GM19324 (cell line): ENCODE measurements around the gene NAPEPLD.
"Not testable (repeated sequence)": the region's sequence is repeated elsewhere in the genome, so short reads cannot be mapped to it uniquely, and the experiment has no call there.

Source experiments
- ATAC-seq: cut with Tn5 transposase; IDR thresholded peaks from one replicate; pipeline ENCODE4 v1.9.1; 2021; ENCODE audit warnings: mild to moderate bottlenecking, moderate library complexity; ENCODE audit not compliant: unreplicated experiment, low FRiP score

NAPEPLD gene

DNA sequence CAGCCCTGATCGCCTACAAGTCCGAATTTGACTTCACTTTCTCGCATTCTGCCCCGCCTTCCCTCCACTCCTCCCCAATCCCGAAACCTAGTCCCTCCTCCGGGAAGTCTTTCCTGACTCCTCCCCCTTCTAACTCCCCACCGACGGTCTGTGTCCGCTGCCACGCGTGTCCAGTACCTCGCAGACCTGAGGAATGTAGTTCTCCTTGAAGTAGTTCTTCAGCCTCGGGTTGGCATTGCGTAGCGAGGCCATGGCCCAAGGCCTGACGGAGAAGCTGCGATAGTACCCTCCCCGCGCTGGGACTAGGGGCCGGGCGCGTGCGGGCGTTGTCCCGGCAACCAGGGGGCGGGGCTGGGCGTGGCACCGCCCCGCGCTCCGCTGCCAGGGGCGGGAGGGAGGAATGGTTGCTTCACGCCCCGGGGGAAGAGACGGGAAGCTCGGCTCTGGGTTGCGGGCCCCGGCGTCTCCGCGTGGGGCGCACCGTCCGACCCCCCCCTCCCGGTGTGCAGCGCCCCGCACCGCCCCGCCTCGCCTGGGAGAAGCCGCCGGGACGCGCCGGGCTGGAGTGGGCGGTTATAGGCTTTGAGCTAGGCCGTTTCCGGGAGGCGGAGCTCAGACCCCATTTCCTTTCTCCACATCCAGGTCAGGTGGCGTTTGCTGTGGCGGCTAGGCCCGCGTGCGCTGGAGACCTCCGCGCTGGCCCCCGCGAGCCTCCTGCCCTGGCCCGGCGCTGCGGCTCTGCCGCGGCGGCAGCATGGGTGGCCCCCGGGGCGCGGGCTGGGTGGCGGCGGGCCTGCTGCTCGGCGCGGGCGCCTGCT lies 74.2 kb downstream of the NAPEPLD start, which contains the start of the genes ARMC10 and FBXL13:
ARMC10 (plus strand) TSS at position 622 of the 818 bp plus-strand sequence; CDS start at position 755, 133 bp downstream.
FBXL13 (minus strand) TSS at position 278 of the 818 bp plus-strand sequence.
- peak; percentile 98 for ATAC-seq

DNA sequence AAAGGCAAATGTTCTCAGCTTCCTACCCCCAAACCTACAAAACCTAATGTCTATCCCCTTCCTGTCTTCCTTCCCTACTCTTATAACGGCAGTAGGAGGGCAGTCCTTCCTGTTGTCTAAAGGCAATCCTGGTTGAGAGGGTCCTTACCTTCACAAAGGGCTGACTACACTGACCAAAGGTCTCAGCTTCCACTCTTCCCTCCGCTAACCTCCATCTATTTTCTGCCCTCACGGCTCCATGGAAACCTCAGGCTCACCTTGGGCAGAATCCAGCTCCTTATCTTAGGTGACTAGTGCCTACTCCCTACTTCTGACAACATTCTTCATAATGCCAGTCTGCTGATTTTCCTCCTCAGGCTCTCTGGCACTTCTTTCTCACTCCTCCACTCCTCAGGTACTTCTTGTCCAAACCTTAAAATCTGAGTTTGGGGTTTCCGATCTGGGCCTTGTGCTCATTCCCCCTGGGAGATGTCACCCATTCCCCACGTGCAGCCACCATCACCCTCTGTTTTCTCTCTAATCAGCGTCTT lies 74.8 kb downstream of the NAPEPLD start:
- no peak for ATAC-seq

DNA sequence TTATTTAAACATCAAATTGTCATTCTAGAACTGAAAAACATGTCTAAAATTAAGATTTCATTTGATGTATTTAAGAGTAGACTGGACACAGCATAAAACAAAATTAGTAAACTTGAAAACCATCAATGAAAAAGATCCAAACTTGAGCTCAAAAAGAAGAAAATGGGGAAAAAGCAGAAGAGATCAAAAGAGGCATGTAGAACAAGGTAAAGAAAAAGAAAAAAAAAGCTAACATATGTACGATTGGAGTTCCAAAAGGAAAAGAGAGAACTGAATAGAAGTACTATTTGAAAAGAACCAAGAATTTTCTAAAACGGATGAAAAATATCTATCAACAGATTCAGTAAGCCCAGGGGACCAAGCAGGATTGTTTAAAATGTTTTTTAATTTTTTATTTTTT lies 77.9 kb downstream of the NAPEPLD start:
- ATAC-seq: no peak

DNA sequence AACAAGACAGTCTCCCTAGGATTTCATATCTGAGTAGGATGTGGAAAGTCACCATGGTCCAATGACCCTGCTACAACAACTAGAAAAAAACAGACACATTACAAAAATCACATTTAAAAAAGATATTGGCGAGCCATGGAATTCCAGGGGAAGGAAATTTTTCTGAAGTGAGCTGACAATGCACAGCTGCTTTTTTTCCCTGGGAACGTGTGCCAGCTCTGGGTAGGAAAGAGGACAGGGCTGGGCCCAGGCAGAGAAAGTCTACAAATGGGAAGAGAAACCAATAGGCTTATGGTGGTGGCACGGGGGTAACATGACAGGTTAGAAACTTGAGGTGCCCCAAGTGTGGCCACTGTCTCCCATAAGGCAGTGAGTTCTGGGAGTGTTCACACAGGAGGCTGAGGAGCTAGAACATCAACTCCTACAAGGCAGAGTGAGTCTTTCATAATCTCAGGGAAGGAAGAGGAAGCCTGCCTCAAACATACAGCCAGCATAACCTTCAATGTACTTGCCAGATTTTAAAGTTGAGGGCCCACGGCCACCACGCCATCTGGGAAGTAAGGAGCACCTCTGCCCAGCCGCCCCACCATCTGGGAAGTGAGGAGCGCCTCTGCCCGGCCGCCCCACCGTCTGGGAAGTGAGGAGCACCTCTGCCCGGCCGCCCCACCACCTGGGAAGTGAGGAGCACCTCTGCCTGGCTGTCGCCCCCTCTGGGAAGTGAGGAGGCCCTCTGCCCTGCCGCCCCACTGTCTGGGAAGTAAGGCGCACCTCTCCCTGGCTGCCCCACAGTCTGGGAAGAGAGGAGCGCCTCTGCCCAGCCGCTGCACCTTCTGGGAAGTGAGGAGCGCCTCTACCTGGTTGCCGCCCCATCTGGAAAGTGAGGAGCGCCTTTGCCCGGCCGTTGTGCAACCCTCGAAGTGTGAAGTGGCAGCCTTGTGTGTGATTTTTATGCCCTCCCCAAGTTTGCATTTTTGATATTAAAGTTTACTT lies 80.2 kb downstream of the NAPEPLD start:
- ATAC-seq: no peak

DNA sequence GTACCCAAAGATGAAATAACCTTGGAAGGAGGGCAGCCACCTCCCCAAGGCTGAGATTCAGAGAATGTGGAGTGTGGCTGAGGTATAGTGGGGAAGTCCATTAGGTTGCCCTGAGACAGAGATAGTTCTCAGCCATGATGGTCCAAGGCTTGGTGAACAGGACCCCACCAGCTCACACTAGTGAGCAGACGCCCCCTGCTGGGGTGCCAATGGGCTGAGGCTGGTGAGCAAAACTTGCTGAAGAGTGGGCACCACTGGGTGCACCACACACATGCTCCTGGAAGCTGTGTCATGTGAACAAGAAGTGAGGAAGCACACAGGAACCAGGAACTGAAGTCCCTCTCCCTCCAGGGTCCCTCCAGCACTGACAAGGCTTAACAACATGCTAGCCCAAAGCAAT lies 83.2 kb downstream of the NAPEPLD start:
- no peak for ATAC-seq

DNA sequence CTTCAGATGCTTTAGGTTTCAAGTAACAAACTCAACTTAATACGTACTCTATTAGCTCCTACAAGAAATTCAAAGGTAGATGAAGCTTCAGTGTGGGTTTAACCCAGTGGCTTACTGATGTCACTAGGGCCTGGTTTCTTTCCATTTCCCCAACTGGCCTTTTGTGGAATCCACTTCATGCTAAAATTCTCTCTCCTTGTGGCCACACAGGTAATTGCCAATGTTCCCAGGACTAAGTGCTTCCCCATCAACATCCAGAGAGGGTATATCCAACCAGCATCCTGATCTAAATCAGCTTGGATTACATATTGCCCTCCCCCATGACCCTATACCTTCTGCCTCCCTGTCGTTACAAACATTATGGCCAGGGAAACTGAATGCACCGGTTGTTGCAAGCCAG lies 85.0 kb downstream of the NAPEPLD start:
- no peak for ATAC-seq

DNA sequence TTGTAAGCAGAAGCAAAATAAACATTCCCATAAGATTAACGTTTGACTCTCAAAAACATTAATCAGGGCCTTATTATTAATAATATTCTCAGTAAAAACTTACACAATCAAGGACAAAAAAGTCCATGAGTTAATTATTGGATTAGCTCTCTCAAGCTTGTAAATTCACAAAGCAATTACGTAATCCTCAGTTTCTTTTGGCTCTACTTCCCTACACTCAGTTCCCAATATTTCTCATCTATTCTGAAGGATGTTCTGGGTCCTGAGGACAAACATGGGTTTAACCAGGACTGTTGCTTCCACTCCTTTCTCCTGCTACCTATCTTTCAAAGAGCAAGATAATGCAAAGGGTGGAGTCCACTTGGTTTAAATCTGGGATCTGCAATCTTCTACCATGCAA lies 89.4 kb downstream of the NAPEPLD start:
- ATAC-seq: no peak

DNA sequence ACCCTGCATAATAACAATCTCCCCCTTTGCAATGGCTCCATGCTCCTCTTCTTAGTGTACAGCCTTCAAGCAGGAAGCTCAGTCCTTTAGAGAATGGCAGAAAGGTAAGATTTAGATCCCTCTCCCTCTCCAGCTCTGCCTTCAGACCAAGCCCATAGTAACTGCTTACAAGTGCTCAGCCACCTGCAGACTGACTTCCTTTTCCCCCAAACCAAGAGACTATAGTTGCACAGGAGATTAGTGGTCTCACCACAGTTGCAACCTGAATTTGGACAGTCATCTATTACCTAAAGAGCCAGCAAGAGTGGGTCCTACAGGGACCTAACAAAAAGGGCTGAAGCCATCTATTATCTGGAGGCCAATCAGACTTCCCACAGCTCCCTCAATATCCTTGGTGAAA lies 90.8 kb downstream of the NAPEPLD start:
- no peak for ATAC-seq

DNA sequence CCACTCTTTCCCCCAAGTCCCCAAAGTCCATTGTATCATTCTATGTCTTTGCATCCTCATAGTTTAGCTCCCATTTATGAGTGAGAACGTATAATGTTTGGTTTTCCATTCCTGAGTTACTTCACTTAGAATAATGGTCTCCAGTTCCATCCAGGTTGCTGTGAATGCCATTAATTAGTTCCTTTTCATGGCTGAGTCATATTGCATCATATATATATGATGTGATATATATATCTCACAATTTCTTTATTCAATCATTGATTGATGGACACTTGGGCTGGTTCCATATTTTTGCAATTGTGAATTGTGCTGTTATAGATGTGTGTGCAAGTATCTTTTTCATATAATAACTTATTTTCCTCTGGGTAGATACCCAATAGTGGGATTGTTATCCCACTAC lies 92.9 kb downstream of the NAPEPLD start:
- ATAC-seq: not testable (repeated sequence)

DNA sequence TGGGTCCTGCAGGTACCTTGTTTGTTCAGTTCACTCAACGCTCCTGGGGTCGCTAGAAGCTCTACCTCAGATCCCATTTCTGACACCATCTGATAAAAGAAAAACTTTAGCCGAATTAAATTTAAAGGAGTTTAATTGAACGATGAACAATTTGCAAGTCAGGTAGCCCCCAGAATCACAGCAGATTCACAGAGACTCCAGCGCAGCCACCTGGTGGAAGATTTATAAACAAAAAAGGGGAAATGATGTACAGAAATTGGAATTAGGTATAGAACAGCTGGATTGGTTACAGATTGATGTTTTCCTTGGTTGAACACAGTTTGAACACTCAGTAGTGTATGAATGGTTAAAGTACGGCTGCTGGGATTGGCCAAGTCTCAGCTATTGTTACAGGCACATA lies 97.4 kb downstream of the NAPEPLD start:
- no peak for ATAC-seq
